Peyer's patch (tissue), 4 donors: ENCODE data around the gene TGFB1I1. TPM values are rescaled to one million over a fixed set of nuclear protein-coding genes. Genes with fewer than 3 reads are reported as not detected.
"Not testable (repeated sequence)": the region's sequence is repeated elsewhere in the genome, so short reads cannot be mapped to it uniquely, and the experiment has no call there.

Experiments
- DNase-seq, 3 donors: peaks; one replicate each; pipeline ENCODE4 v3.0.0-alpha.2; 2017 to 2019
- H3K27ac ChIP-seq, 4 donors: fragments of 200-600 bp; sonication (generic); one replicate each; pipeline ENCODE4 v1.5.1; 2016 to 2019
- H3K27me3 ChIP-seq, 2 donors: fragments of 200-600 bp; sonication (generic); one replicate each; pipeline ENCODE4 v1.5.1; 2019
- H3K36me3 ChIP-seq, 3 donors: fragments of 200-600 bp; sonication (generic); one replicate each; pipeline ENCODE4 v1.5.1; 2016 to 2019
- H3K4me1 ChIP-seq, 4 donors: fragments of 200-600 bp; sonication (generic); one replicate each; pipeline ENCODE4 v1.5.1; 2016 to 2019
- H3K4me3 ChIP-seq, 4 donors: fragments of 200-600 bp; sonication (generic); 1 replicate in 3 of 4; 2 replicates in 1 of 4; pipeline ENCODE4 v1.5.1; 2016 to 2019; ENCODE audit warnings: mild to moderate bottlenecking in 1 of 4
- H3K9me3 ChIP-seq, 4 donors: fragments of 200-600 bp; sonication (generic); one replicate each; pipeline ENCODE4 v1.5.1; 2016 to 2019; ENCODE audit warnings: mild to moderate bottlenecking in 1 of 4
- POLR2A ChIP-seq, 2 donors: fragments of 450-650 bp; IDR thresholded peaks; one replicate each; pipeline ENCODE4 v1.5.1; 2017; ENCODE audit warnings: antibody characterized with exemption in 2 of 2, mild to moderate bottlenecking in 2 of 2, moderate library complexity in 2 of 2
- total RNA-seq, 4 donors: library from RNA; depleted of rRNA; stranded (reverse); fragments of >200 nt; gene quantifications; one replicate each; pipeline ENCODE4 v1.1.0, GENCODE V29; 2016
- TF ChIP-seq, protein P1 (sequence below), 6 experiments: fragments of 450-650 bp in 4 of 6; fragments of 200-600 bp in 2 of 6; sonication (generic) in 1 of 6; IDR thresholded peaks; one replicate each; pipeline ENCODE4 v1.5.1; 2017 to 2019; ENCODE audit warnings: antibody characterized with exemption in 6 of 6, mild to moderate bottlenecking in 3 of 6, moderate library complexity in 1 of 6

TGFB1I1 gene
- total RNA-seq, 4 donors from 2014 or later, result 6.0 to 45.4 (median 18.2) TPM

DNA sequence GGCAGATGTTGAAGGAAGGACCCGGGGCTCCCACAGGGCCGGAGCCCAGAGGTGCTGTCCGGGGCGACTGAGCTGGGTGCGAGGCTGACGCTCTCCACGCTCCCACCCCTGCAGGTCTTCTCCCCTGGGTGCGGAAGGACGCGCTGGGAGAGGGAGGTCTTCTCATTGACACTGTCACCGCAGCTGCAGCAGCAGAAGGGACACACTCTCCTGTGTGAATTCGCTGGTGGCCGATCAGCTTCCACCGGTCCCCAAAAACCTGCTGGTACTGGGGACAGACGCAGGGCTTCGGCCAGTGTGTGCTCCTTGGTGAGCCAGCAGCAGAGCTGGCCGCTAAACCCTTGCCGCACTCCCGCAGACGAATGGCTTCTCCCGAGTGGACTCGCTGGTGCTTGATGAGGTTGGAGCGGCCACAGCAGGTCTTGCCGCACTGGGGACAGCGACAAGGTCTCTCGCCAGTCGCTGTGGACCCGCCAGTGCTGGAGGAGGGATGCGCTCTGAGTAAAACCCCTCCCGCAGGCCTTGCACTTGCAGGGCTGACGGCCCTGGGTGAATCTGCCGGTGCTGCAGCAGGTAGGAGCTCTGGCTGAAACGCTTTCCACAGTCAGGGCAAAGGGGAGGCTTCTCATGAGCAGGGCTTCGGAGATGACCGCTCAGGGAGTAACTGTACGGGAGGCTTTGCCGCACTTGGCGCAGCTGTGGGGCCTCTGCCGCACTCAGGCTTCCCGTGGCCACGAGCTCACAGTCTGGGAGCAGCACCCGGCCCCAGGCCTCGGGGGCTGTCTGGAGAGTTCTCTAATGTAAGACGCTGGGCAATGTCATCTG is 35.5 kb upstream of the TGFB1I1 start:
- H3K4me3 ChIP-seq, result no peak overlapping the region
- DNase-seq, result peak in 1 of 3 donors; percentile 46
- no peaks in the 10 kb centered on the region for H3K36me3 ChIP-seq
- H3K27ac ChIP-seq, result no peak overlapping the region
- no peaks in the 10 kb centered on the region for H3K9me3 ChIP-seq
- no peak for TF ChIP-seq POLR2A (IDR thresholded peaks at IDR 0.05)
- TF ChIP-seq, protein P1, sequence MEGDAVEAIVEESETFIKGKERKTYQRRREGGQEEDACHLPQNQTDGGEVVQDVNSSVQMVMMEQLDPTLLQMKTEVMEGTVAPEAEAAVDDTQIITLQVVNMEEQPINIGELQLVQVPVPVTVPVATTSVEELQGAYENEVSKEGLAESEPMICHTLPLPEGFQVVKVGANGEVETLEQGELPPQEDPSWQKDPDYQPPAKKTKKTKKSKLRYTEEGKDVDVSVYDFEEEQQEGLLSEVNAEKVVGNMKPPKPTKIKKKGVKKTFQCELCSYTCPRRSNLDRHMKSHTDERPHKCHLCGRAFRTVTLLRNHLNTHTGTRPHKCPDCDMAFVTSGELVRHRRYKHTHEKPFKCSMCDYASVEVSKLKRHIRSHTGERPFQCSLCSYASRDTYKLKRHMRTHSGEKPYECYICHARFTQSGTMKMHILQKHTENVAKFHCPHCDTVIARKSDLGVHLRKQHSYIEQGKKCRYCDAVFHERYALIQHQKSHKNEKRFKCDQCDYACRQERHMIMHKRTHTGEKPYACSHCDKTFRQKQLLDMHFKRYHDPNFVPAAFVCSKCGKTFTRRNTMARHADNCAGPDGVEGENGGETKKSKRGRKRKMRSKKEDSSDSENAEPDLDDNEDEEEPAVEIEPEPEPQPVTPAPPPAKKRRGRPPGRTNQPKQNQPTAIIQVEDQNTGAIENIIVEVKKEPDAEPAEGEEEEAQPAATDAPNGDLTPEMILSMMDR (IDR thresholded peaks at IDR 0.05), result no peak
- H3K27me3 ChIP-seq, result no peaks in the 10 kb centered on the region
- no peaks in the 10 kb centered on the region for H3K4me1 ChIP-seq

DNA sequence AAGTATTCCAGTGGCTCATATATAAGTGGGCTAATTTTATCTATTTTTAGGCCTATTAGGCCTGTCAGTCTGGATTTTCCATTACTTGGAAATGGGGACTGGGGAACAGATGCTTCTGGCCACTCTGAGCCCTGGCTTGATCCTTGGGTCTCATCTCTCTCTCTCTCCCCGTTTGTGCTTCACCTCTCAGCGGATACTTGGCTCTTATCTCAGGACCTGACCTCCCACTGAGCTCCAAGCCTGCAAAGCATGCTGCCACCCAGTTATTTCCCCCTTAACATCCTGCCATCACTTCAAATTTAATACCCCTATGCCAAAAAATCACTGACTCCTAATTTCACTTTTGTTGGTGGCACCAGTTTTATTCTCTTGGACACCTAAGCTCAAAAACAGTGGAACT is 33.5 kb upstream of the TGFB1I1 start:
- Histone ChIP-seq H3K27ac (no peak overlapping the region), H3K27me3 (no peaks in the 10 kb centered on the region)
- DNase-seq, result no peak

DNA sequence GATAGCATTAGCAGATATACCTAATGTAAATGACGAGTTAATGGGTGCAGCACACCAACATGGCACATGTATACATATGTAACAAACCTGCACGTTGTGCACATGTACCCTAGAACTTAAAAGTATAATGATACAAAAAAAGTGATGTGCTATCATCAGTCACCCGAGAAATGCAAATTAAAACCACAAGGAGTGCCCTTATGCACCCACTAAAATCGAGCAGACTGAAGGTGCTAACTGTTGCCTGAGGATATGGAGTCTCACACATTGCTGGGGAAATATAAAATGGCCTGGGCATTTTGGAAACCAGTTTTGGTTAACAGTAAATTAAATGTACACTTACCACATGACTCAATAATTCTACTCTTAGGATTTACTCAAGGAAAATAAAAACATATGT is 32.9 kb upstream of the TGFB1I1 start:
- H3K27ac ChIP-seq, H3K36me3 ChIP-seq, H3K4me1 ChIP-seq, H3K27me3 ChIP-seq, DNase-seq, H3K4me3 ChIP-seq, H3K9me3 ChIP-seq: not testable (repeated sequence)

More for the DNA sequence above, 33.5 kb upstream of the TGFB1I1 start:
- TF ChIP-seq, protein P1 (IDR thresholded peaks at IDR 0.05), result no peak
- TF ChIP-seq POLR2A (IDR thresholded peaks at IDR 0.05), result no peak
- no peak overlapping the region for H3K4me3 ChIP-seq
- no peaks in the 10 kb centered on the region for H3K36me3 ChIP-seq
- peaks cover 0 to 8% (median 4%) of the 10 kb centered on the region in 4 donors for H3K4me1 ChIP-seq
- no peaks in the 10 kb centered on the region for H3K9me3 ChIP-seq

DNA sequence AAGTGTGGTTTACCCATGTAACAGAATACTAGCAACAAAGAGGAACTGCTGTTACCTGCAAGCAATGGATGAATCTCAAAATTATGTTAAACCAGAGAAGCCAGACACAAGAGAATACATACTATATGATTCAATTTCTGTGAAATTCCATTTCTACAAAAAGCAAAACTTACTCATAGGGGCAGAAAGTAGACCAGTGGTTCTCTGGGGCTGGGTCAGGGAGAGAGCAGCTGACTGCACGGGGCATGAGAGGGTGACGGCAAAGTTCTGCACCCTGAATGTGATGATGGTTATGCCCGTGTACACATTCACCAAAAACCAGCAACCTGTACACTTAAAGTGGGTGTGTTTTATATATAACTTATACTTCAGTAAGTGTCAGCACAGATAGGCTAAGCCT is 32.4 kb upstream of the TGFB1I1 start:
- Histone ChIP-seq H3K4me3 (no peak overlapping the region), H3K9me3 (no peaks in the 10 kb centered on the region), H3K27ac (no peak overlapping the region), H3K27me3 (no peaks in the 10 kb centered on the region), H3K4me1 (peaks cover 0 to 8% (median 4%) of the 10 kb centered on the region in 4 donors), H3K36me3 (no peaks in the 10 kb centered on the region)
- no peak for DNase-seq
- no peak for TF ChIP-seq POLR2A (IDR thresholded peaks at IDR 0.05)
- TF ChIP-seq, protein P1 (IDR thresholded peaks at IDR 0.05), result no peak

DNA sequence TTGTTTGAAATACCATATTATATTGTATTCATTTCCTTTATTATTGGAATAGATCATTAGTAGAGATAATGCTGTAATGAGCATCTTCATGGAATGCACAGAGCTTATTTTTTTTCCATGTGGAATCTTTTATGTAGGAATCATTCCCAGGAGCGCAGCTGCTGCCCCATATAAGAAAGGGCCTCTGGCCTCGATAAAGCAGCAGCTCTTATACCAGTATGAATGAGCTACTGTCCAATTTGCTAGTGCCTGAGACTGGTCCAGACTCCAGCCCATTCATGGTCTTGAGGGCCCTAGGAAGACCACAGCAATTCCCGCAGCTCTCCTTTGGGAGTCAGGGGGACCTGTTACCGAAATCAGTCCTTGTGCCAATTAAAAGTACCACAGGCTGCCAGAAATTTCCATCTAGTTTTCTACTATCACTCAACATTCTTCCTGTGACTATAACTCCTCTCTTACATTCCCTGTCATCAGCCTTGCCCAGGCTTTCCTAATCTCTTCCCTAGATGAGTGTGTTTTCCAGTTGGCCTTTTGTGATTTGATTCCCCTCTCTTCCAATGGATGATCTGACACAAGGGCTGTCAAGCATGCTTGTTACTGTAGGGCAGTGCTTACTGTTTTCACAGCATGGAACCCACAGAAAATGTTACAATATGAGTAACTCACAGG is 31.3 kb upstream of the TGFB1I1 start:
- Histone ChIP-seq H3K4me1 (peaks cover 0 to 8% (median 4%) of the 10 kb centered on the region in 4 donors), H3K9me3 (no peaks in the 10 kb centered on the region), H3K27me3 (no peaks in the 10 kb centered on the region), H3K36me3 (no peaks in the 10 kb centered on the region), H3K4me3 (no peak overlapping the region), H3K27ac (no peak overlapping the region)
- TF ChIP-seq, protein P1 (IDR thresholded peaks at IDR 0.05), result no peak
- no peak for TF ChIP-seq POLR2A (IDR thresholded peaks at IDR 0.05)
- peak in 1 of 3 donors; percentile 8 for DNase-seq

DNA sequence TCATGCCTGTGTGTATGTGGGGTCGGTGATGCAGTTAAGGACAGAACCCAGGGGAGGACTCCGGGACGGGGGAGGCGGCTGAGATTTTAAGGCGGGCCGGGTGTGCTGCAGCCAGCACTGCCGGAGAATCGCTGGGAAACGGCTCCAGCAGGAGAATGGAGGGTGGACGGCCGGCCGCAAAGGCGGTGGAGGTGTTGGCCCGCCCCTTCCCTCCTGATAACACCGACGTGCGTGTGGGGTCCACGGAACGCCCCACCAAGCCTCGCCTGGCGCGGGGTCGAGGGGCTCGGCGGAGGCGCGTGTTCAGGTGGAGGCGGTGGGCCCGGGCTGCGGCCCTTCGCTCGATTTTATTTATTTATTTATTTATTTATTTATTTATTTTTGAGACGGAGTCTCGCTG is 30.0 kb upstream of the TGFB1I1 start:
- H3K27me3 ChIP-seq, result no peaks in the 10 kb centered on the region
- peak in 1 of 3 donors; percentile 46 for DNase-seq
- H3K36me3 ChIP-seq, result no peaks in the 10 kb centered on the region
- H3K27ac ChIP-seq, result peak overlapping the region in 1 of 4 donors; percentile 77
- H3K9me3 ChIP-seq, result no peaks in the 10 kb centered on the region
- H3K4me3 ChIP-seq, result peak overlapping the region; percentile 60 to 79 (median 70)
- TF ChIP-seq, protein P1 (IDR thresholded peaks at IDR 0.05), result no peak
- TF ChIP-seq POLR2A (IDR thresholded peaks at IDR 0.05), result no peak
- H3K4me1 ChIP-seq, result peaks cover 0 to 8% (median 4%) of the 10 kb centered on the region in 4 donors

DNA sequence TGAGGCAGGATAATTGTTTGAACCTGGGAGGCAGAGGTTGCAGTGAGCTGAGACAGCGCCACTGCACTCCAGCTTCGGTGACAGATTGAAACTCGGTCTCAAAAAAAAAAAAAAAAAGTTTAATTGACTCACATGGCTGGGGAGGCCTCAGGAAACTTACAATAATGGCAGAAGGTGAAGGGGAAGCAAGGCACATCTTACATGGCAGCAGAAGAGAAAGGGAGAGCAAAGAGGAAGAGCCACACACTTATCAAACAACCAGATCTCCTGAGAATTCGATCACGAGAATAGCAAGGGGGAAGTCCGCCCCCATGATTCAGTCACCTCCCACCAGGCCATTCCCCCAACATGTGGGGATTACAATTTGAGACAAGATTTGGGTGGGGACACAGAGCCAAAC is 26.0 kb upstream of the TGFB1I1 start:
- not testable (repeated sequence) for H3K36me3 ChIP-seq, H3K9me3 ChIP-seq, H3K4me1 ChIP-seq, H3K27ac ChIP-seq, H3K27me3 ChIP-seq, H3K4me3 ChIP-seq
- peak in 1 of 3 donors; percentile 5 for DNase-seq
